C4-2B (cell line): ENCODE results near the gene CDC14A.

ENCODE experiments used
- CTCF ChIP-seq: fragments of 450-650 bp; conservative IDR thresholded peaks from 2 replicates; pipeline ENCODE4 v1.5.1; 2017; ENCODE audit warnings: mild to moderate bottlenecking
- ZFX ChIP-seq: fragments of 450-650 bp; IDR thresholded peaks from 2 replicates; pipeline ENCODE4 v1.6.1; 2017

DNA sequence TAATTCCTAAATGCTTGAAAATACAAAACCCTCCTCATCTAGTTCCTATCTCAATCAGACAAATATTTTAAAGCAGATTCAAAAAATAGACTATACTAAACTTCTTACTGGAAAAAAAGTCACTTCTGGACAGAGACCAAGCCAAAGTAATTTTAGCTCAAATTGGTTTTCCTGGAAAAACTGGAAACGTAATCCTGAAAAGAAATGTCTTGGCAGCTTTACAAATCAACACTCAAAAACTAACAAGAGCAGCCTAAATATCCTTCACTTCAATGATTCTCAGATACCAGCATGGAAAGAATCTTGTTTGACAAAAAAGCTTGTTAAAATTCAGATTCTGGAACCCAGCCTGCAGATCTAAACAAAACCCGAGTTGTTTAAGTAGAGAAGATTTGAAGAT is 176.6 kb downstream of the CDC14A start:
- TF ChIP-seq CTCF (no peak), ZFX (no peak)
